HK-2 (cell line): ENCODE data around the gene IFNE.

Experiments
- DNase-seq: peaks from one replicate; pipeline ENCODE4 v3.0.0-alpha.2; 2018; ENCODE audit not compliant: unreplicated experiment

IFNE gene

GRCh38 chr9:21482213-21482612 is at the start of gene IFNE:
Gene IFNE, minus strand, starts transcription at chr9:21482313. Its CDS starts 619 bp downstream, at chr9:21481694.
- no peak for DNase-seq

- DNase-seq: no peak
Measured at GRCh38 chr9:21528123-21528808, 46.2 kb upstream of the IFNE start.

GRCh38 chr9:21527579-21527978 is 45.5 kb upstream of the IFNE start:
- no peak for DNase-seq

- no peak for DNase-seq
Measured at GRCh38 chr9:21525174-21525573, 43.1 kb upstream of the IFNE start.

- DNase-seq: no peak
Measured at GRCh38 chr9:21524099-21524830, 42.2 kb upstream of the IFNE start.

- no peak for DNase-seq
Measured at GRCh38 chr9:21523021-21524014, 41.2 kb upstream of the IFNE start.

GRCh38 chr9:21522348-21522747 is 40.2 kb upstream of the IFNE start:
- no peak for DNase-seq

- DNase-seq: no peak
Measured at GRCh38 chr9:21521448-21521847, 39.3 kb upstream of the IFNE start.

GRCh38 chr9:21520501-21521228 is 38.6 kb upstream of the IFNE start:
- DNase-seq: no peak

GRCh38 chr9:21519855-21520434 is 37.8 kb upstream of the IFNE start:
- DNase-seq: no peak

- no peak for DNase-seq
Measured at GRCh38 chr9:21516796-21517195, 34.7 kb upstream of the IFNE start.

GRCh38 chr9:21513431-21513830 is 31.3 kb upstream of the IFNE start:
- no peak for DNase-seq

GRCh38 chr9:21510806-21511205 is 28.7 kb upstream of the IFNE start:
- DNase-seq: no peak

- no peak for DNase-seq
Measured at GRCh38 chr9:21507483-21507790, 25.3 kb upstream of the IFNE start.

- no peak for DNase-seq
Measured at GRCh38 chr9:21506626-21507482, 24.7 kb upstream of the IFNE start.

- DNase-seq: no peak
Measured at GRCh38 chr9:21505425-21506179, 23.5 kb upstream of the IFNE start.

- DNase-seq: no peak
Measured at GRCh38 chr9:21504894-21505293, 22.8 kb upstream of the IFNE start.

GRCh38 chr9:21504113-21504512 is 22.0 kb upstream of the IFNE start:
- no peak for DNase-seq

- DNase-seq: no peak
Measured at GRCh38 chr9:21502586-21502985, 20.5 kb upstream of the IFNE start.

GRCh38 chr9:21499912-21500311 is 17.8 kb upstream of the IFNE start:
- DNase-seq: no peak
